OCI-LY1 (cell line): ENCODE measurements around the gene ZXDC.

Source experiments
- H2AFZ ChIP-seq: fragments of 200-600 bp; sonication (generic), shearing (Covaris generic); 2 replicates; pipeline ENCODE4 v1.6.0; 2014; ENCODE audit warnings: antibody characterized with exemption, mild to moderate bottlenecking, low read length
- H3F3A ChIP-seq: fragments of 200-600 bp; sonication (generic), shearing (Covaris generic); 2 replicates; pipeline ENCODE4 v1.6.0; 2014; ENCODE audit warnings: mild to moderate bottlenecking, antibody characterized with exemption, low read length, moderate library complexity; ENCODE audit not compliant: insufficient read depth
- H3K27ac ChIP-seq: fragments of 200-600 bp; sonication (generic); 2 replicates; pipeline ENCODE4 v1.5.1; 2014; ENCODE audit warnings: low read length, mixed run types, mild to moderate bottlenecking, low read depth; ENCODE audit not compliant: poor library complexity, severe bottlenecking
- H3K27me3 ChIP-seq: fragments of 200-600 bp; sonication (generic); 2 replicates; pipeline ENCODE4 v1.6.0; 2014; ENCODE audit warnings: antibody characterized with exemption, mild to moderate bottlenecking, low read length, moderate library complexity; ENCODE audit not compliant: insufficient read depth
- H3K36me3 ChIP-seq: fragments of 200-600 bp; sonication (generic); 2 replicates; pipeline ENCODE4 v1.6.1; 2014; ENCODE audit warnings: mild to moderate bottlenecking, antibody characterized with exemption, low read length, moderate library complexity, mixed read lengths; ENCODE audit not compliant: insufficient read depth
- H3K4me1 ChIP-seq: fragments of 200-600 bp; sonication (generic); 2 replicates; pipeline ENCODE4 v1.5.1; 2014; ENCODE audit warnings: mild to moderate bottlenecking, low read length, moderate library complexity; ENCODE audit not compliant: insufficient read depth, severe bottlenecking
- H3K4me2 ChIP-seq: fragments of 200-600 bp; sonication (generic), shearing (Covaris generic); 2 replicates; pipeline ENCODE4 v1.6.1; 2014; ENCODE audit warnings: low read length
- H3K4me3 ChIP-seq: fragments of 200-600 bp; sonication (generic); 2 replicates; pipeline ENCODE4 v1.5.1; 2014; ENCODE audit warnings: low read length, low read depth, mild to moderate bottlenecking, mixed read lengths; ENCODE audit not compliant: poor library complexity, severe bottlenecking
- H3K79me2 ChIP-seq: fragments of 200-600 bp; shearing (Covaris generic); 2 replicates; pipeline ENCODE4 v1.6.1; 2016; ENCODE audit warnings: mixed run types, low read length, mixed read lengths; ENCODE audit not compliant: insufficient read depth
- H3K9ac ChIP-seq: fragments of 200-600 bp; sonication (generic), shearing (Covaris generic); 2 replicates; pipeline ENCODE4 v1.6.1; 2014; ENCODE audit warnings: mild to moderate bottlenecking, low read length, mixed read lengths
- H3K9me2 ChIP-seq: fragments of 200-600 bp; sonication (generic), shearing (Covaris generic); 2 replicates; pipeline ENCODE4 v1.6.1; 2014; ENCODE audit warnings: low read depth, mild to moderate bottlenecking, low read length, mixed read lengths
- H3K9me3 ChIP-seq: fragments of 200-600 bp; shearing (Covaris generic); 2 replicates; pipeline ENCODE4 v1.6.1; 2014; ENCODE audit warnings: low read length, mixed read lengths
- H4K20me1 ChIP-seq: fragments of 200-600 bp; sonication (generic), shearing (Covaris generic); 2 replicates; pipeline ENCODE4 v1.6.0; 2016; ENCODE audit warnings: mild to moderate bottlenecking, low read length; ENCODE audit not compliant: insufficient read depth
- CTCF ChIP-seq: fragments of 200-600 bp; sonication (generic), shearing (Covaris generic); IDR thresholded peaks from 2 replicates; pipeline ENCODE4 v1.5.1; 2017; ENCODE audit warnings: mild to moderate bottlenecking, antibody characterized with exemption, low read length, moderate library complexity, mixed read lengths
- EZH2 ChIP-seq: fragments of 200-600 bp; sonication (generic), shearing (Covaris generic); IDR thresholded peaks from 2 replicates; pipeline ENCODE4 v1.8.0; 2017; ENCODE audit warnings: borderline replicate concordance, mixed run types, mild to moderate bottlenecking, antibody characterized with exemption, low read length, moderate library complexity, mixed read lengths

Gene ZXDC

DNA sequence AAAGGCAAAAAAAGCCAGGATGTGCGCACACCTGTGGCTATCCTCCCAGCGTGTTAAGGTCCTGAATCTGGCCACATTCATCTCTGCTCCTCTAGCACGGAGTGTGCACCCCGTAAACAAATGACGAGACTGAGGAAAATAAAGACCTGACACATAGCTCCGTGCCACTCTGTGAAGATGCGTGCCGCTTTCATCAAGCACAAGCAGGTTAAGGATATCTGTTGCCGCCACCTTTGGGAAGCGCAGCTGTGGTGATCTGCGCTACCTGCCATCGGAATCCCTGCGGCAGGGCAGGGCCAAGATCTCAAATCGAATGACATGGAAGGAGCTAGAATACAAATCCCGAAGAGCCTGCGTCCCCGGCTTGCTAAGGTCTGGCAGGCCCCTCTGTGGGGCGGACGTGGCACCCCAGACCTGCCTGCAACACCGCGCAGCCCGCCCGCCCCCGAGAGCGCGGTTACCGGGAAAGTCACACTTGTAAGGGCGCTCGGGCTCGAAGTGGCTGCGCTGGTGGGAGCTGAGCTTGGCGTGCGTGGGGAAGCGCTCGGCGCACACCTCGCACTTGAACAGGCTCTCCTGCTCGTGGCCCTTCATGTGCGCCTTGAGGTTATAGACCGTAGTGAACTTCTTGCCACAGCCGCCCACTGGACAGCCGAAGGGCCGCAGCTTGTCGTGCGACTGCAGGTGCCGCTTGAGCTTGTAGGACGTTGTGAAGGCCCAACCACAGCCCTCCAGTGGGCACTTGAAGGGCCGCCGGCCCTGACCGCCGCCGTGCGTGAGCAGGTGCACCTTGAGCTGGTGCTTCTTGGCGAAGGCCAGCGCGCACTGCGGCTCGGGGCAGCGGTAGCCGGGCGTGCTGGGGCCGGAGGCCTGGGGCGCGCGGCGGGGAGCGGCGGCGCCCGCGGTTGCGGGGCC, 936 bp downstream of the ZXDC start:
- Histone ChIP-seq H3K9me3 (no peaks in the 10 kb centered on the region), H2AFZ (no peak overlapping the region), H3F3A (no peaks in the 10 kb centered on the region), H4K20me1 (no peaks in the 10 kb centered on the region), H3K36me3 (peaks cover 27% of the 10 kb centered on the region), H3K79me2 (peaks cover 14% of the 10 kb centered on the region; the same call in 1 of the 2 replicates), H3K9me2 (no peaks in the 10 kb centered on the region), H3K4me1 (peaks cover 36% of the 10 kb centered on the region), H3K9ac (peak overlapping the region; percentile 73), H3K4me3 (peak overlapping the region; percentile 76), H3K4me2 (peak overlapping the region; percentile 95), H3K27ac (no peak overlapping the region), H3K27me3 (no peaks in the 10 kb centered on the region)
- no peak for TF ChIP-seq EZH2
- TF ChIP-seq CTCF: no peak

- no peak overlapping the region for H3K27ac ChIP-seq
Observed at GRCh38 chr3:126473292-126474168, 2.2 kb downstream of the ZXDC start.

More at GRCh38 chr3:126473292-126474168, 2.2 kb downstream of the ZXDC start:
- Histone ChIP-seq H3K36me3 (peaks cover 39% of the 10 kb centered on the region), H3K4me1 (peaks cover 36% of the 10 kb centered on the region), H3K9me2 (no peaks in the 10 kb centered on the region), H3K4me2 (peak overlapping the region; percentile 61), H3K79me2 (peaks cover 14% of the 10 kb centered on the region; the same call in 1 of the 2 replicates), H3K4me3 (peak overlapping the region; percentile 76), H3K9me3 (no peaks in the 10 kb centered on the region), H4K20me1 (no peaks in the 10 kb centered on the region), H3K9ac (no peak overlapping the region; the same call in 1 of the 2 replicates), H3K27me3 (no peaks in the 10 kb centered on the region), H2AFZ (no peak overlapping the region), H3F3A (no peaks in the 10 kb centered on the region)
- TF ChIP-seq EZH2: no peak
- no peak for TF ChIP-seq CTCF
